ENCODE results near the gene KDM4B.

- no peak for TF ChIP-seq POLR2A (IDR thresholded peaks at IDR 0.05)
- TF ChIP-seq, protein P1, sequence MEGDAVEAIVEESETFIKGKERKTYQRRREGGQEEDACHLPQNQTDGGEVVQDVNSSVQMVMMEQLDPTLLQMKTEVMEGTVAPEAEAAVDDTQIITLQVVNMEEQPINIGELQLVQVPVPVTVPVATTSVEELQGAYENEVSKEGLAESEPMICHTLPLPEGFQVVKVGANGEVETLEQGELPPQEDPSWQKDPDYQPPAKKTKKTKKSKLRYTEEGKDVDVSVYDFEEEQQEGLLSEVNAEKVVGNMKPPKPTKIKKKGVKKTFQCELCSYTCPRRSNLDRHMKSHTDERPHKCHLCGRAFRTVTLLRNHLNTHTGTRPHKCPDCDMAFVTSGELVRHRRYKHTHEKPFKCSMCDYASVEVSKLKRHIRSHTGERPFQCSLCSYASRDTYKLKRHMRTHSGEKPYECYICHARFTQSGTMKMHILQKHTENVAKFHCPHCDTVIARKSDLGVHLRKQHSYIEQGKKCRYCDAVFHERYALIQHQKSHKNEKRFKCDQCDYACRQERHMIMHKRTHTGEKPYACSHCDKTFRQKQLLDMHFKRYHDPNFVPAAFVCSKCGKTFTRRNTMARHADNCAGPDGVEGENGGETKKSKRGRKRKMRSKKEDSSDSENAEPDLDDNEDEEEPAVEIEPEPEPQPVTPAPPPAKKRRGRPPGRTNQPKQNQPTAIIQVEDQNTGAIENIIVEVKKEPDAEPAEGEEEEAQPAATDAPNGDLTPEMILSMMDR (IDR thresholded peaks at IDR 0.05) = no peak
These were observed 33.5 kb upstream of the KDM4B start for GRCh38 chr19:4935444-4935843.
